Erythroblast (primary cell): ENCODE results near the gene BEND2.

ENCODE experiments used
- GATA1 ChIP-seq: IDR thresholded peaks from 2 replicates; pipeline ENCODE4 v1.6.1; 2011; ENCODE audit warnings: low read depth, mild to moderate bottlenecking, control low read depth, low read length, moderate library complexity
- POLR2A ChIP-seq: IDR thresholded peaks from 2 replicates; pipeline ENCODE4 v1.6.1; 2011; ENCODE audit warnings: mild to moderate bottlenecking, low read length

GRCh38 chrX:18126971-18127370, 93.7 kb downstream of the BEND2 start:
- TF ChIP-seq POLR2A (no peak), GATA1 (no peak)
